Ishikawa (cell line): ENCODE measurements around the gene NFS1.

Source experiments
- CEBPB ChIP-seq: IDR thresholded peaks from 2 replicates; pipeline ENCODE4 v1.6.1; 2012
- CREB1 ChIP-seq: IDR thresholded peaks from 2 replicates; pipeline ENCODE4 v1.6.1; 2012; ENCODE audit warnings: low read depth
- EGR1 ChIP-seq: IDR thresholded peaks from 2 replicates; pipeline ENCODE4 v1.6.1; 2012
- EP300 ChIP-seq: IDR thresholded peaks from 2 replicates; pipeline ENCODE4 v1.6.1; 2012; ENCODE audit warnings: borderline replicate concordance
- MAX ChIP-seq: IDR thresholded peaks from 2 replicates; pipeline ENCODE4 v1.6.1; 2012
- NFIC ChIP-seq: IDR thresholded peaks from 2 replicates; pipeline ENCODE4 v1.6.1; 2012
- RAD21 ChIP-seq: IDR thresholded peaks from 2 replicates; pipeline ENCODE4 v1.6.1; 2012; ENCODE audit warnings: low read depth
- REST ChIP-seq: IDR thresholded peaks from 2 replicates; pipeline ENCODE4 v1.6.1; 2012; ENCODE audit warnings: low read depth, mild to moderate bottlenecking
- TAF1 ChIP-seq: IDR thresholded peaks from 2 replicates; pipeline ENCODE4 v1.6.1; 2012; ENCODE audit warnings: low read depth, mild to moderate bottlenecking
- TCF12 ChIP-seq: IDR thresholded peaks from 2 replicates; pipeline ENCODE4 v1.6.1; 2012; ENCODE audit warnings: low read depth
- USF1 ChIP-seq: IDR thresholded peaks from 2 replicates; pipeline ENCODE4 v1.6.1; 2012
- YY1 ChIP-seq: IDR thresholded peaks from 2 replicates; pipeline ENCODE4 v1.6.1; 2012; ENCODE audit warnings: low read depth
- ZBTB7A ChIP-seq: IDR thresholded peaks from 2 replicates; pipeline ENCODE4 v1.6.1; 2012; ENCODE audit warnings: low read depth

- TF ChIP-seq USF1 (no peak), REST (no peak), YY1 (no peak), NFIC (no peak), CREB1 (no peak), RAD21 (no peak), MAX (no peak), CEBPB (no peak), EP300 (no peak), EGR1 (no peak), TAF1 (no peak), TCF12 (no peak), ZBTB7A (no peak)
Measured at GRCh38 chr20:35681960-35682359, 17.2 kb downstream of the NFS1 start.
